ENCODE measurements around the gene GALNT10. TPM values are rescaled to one million over a fixed set of nuclear protein-coding genes. Genes with fewer than 3 reads are reported as not detected.

The GALNT10 gene
- total and polyA plus RNA-seq, 2 experiments from 2014 or later, result 3.2 to 12.9 TPM

DNA sequence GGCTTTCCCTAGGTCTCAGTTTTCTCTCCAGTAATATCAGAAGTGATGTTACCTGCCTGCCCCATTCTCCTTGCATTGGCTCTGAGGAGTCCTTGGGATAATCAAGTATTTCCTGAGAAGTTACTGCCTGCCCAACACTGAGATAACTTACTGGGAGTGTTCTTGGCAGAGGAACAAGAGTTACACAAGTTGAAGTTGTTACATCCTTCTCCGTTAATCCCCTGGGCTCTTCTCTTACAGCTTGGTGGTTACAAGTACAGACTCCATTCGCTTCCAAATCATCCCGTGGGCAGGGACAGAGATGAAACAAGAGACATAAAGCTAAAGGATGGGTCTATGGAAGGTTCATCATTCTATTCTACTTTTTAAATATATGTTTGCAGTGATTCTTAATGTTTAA, 181.2 kb downstream of the GALNT10 start:
- Histone ChIP-seq H3K36me3 (ENCODE audit: insufficient read depth) (no peaks in the 10 kb centered on the region), H3K4me3 (no peak overlapping the region), H3K4me2 (no peak overlapping the region), H3K4me1 (ENCODE audit: insufficient read depth) (peaks cover 12% of the 10 kb centered on the region; the same call in 1 of the 2 replicates), H4K20me1 (replicated peaks; ENCODE audit: insufficient read depth) (no peaks in the 10 kb centered on the region), H3K27ac (ENCODE audit: low read depth) (no peak overlapping the region), H3F3A (replicated peaks; ENCODE audit: low read depth) (no peaks in the 10 kb centered on the region), H2AFZ (no peak overlapping the region), H3K79me2 (replicated peaks; ENCODE audit: insufficient read depth) (no peaks in the 10 kb centered on the region), H3K27me3 (ENCODE audit: insufficient read depth) (no peaks in the 10 kb centered on the region), H3K9me2 (ENCODE audit: insufficient read depth) (no peaks in the 10 kb centered on the region; the same call in 1 of the 2 replicates)
- Mint-ChIP-seq H3K4me3 (no peak overlapping the region), H3K4me1 (peaks cover 27% of the 10 kb centered on the region), H3K27me3 (ENCODE audit: insufficient read depth, low read depth, poor library complexity) (peaks cover 11% of the 10 kb centered on the region), H3K27ac (no peak overlapping the region), H3K9me3 (no peaks in the 10 kb centered on the region), H3K36me3 (ENCODE audit: low read depth) (no peaks in the 10 kb centered on the region)
- ATAC-seq (no peak), DNase-seq (ENCODE audit: low spot score) (no peak)
- TF ChIP-seq, protein P1, sequence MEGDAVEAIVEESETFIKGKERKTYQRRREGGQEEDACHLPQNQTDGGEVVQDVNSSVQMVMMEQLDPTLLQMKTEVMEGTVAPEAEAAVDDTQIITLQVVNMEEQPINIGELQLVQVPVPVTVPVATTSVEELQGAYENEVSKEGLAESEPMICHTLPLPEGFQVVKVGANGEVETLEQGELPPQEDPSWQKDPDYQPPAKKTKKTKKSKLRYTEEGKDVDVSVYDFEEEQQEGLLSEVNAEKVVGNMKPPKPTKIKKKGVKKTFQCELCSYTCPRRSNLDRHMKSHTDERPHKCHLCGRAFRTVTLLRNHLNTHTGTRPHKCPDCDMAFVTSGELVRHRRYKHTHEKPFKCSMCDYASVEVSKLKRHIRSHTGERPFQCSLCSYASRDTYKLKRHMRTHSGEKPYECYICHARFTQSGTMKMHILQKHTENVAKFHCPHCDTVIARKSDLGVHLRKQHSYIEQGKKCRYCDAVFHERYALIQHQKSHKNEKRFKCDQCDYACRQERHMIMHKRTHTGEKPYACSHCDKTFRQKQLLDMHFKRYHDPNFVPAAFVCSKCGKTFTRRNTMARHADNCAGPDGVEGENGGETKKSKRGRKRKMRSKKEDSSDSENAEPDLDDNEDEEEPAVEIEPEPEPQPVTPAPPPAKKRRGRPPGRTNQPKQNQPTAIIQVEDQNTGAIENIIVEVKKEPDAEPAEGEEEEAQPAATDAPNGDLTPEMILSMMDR (conservative IDR thresholded peaks at IDR 0.05; ENCODE audit: low read depth in 2 of 2), result no peak
- TF ChIP-seq ZNF331 (CRISPR knock-in tag; IDR thresholded peaks at IDR 0.05; ENCODE audit: low read depth) (no peak), POLR2AphosphoS5 (IDR thresholded peaks at IDR 0.05; ENCODE audit: low read depth) (no peak)

DNA sequence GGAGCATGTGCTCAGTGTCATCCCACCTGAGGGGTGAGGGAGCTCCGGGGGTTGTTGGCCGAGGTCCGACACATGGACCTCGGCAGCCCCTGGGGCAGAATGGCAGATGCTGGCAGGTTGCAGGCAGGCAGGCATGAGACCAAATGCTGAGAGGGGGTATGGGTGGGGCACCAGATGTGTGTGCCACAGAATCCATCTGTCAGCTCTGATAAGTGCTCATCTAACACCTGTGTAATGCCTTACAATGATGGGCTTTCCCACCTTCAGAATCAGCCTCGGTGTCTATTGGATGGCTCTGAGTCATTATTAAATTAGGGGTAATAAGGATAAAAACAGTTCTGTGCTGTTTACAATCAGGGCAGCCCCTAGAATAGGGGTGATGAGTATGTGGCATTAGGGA, 182.1 kb downstream of the GALNT10 start:
- Histone ChIP-seq H3K9me2 (ENCODE audit: insufficient read depth) (no peaks in the 10 kb centered on the region; the same call in 1 of the 2 replicates), H3K27me3 (ENCODE audit: insufficient read depth) (no peaks in the 10 kb centered on the region), H3K4me2 (no peak overlapping the region), H3K27ac (ENCODE audit: low read depth) (no peak overlapping the region), H2AFZ (no peak overlapping the region), H3K4me3 (no peak overlapping the region), H3K79me2 (replicated peaks; ENCODE audit: insufficient read depth) (no peaks in the 10 kb centered on the region), H4K20me1 (replicated peaks; ENCODE audit: insufficient read depth) (no peaks in the 10 kb centered on the region), H3K36me3 (ENCODE audit: insufficient read depth) (no peaks in the 10 kb centered on the region), H3K4me1 (ENCODE audit: insufficient read depth) (peaks cover 12% of the 10 kb centered on the region; the same call in 1 of the 2 replicates), H3F3A (replicated peaks; ENCODE audit: low read depth) (no peaks in the 10 kb centered on the region)
- Mint-ChIP-seq H3K4me1 (peaks cover 27% of the 10 kb centered on the region), H3K4me3 (no peak overlapping the region), H3K27ac (no peak overlapping the region), H3K9me3 (no peaks in the 10 kb centered on the region), H3K36me3 (ENCODE audit: low read depth) (no peaks in the 10 kb centered on the region), H3K27me3 (ENCODE audit: insufficient read depth, low read depth, poor library complexity) (peaks cover 11% of the 10 kb centered on the region)
- ATAC-seq (no peak), DNase-seq (ENCODE audit: low spot score) (no peak)
- no peak for TF ChIP-seq POLR2AphosphoS5 (IDR thresholded peaks at IDR 0.05; ENCODE audit: low read depth)
- no peak for TF ChIP-seq JUNB (IDR thresholded peaks at IDR 0.05; ENCODE audit: unreplicated experiment)
- no peak for TF ChIP-seq CREB1 (CRISPR knock-in tag; IDR thresholded peaks at IDR 0.05; ENCODE audit: low read depth)
- TF ChIP-seq, protein P2, sequence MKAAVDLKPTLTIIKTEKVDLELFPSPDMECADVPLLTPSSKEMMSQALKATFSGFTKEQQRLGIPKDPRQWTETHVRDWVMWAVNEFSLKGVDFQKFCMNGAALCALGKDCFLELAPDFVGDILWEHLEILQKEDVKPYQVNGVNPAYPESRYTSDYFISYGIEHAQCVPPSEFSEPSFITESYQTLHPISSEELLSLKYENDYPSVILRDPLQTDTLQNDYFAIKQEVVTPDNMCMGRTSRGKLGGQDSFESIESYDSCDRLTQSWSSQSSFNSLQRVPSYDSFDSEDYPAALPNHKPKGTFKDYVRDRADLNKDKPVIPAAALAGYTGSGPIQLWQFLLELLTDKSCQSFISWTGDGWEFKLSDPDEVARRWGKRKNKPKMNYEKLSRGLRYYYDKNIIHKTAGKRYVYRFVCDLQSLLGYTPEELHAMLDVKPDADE (IDR thresholded peaks at IDR 0.05), result no peak
- TF ChIP-seq EZH2 (IDR thresholded peaks at IDR 0.05; ENCODE audit: low read depth, unreplicated experiment), result no peak
- no peak for TF ChIP-seq NANOG (IDR thresholded peaks at IDR 0.05; ENCODE audit: borderline replicate concordance)
- TF ChIP-seq ZNF114 (CRISPR knock-in tag; IDR thresholded peaks at IDR 0.05), result no peak
- TF ChIP-seq, protein P3, sequence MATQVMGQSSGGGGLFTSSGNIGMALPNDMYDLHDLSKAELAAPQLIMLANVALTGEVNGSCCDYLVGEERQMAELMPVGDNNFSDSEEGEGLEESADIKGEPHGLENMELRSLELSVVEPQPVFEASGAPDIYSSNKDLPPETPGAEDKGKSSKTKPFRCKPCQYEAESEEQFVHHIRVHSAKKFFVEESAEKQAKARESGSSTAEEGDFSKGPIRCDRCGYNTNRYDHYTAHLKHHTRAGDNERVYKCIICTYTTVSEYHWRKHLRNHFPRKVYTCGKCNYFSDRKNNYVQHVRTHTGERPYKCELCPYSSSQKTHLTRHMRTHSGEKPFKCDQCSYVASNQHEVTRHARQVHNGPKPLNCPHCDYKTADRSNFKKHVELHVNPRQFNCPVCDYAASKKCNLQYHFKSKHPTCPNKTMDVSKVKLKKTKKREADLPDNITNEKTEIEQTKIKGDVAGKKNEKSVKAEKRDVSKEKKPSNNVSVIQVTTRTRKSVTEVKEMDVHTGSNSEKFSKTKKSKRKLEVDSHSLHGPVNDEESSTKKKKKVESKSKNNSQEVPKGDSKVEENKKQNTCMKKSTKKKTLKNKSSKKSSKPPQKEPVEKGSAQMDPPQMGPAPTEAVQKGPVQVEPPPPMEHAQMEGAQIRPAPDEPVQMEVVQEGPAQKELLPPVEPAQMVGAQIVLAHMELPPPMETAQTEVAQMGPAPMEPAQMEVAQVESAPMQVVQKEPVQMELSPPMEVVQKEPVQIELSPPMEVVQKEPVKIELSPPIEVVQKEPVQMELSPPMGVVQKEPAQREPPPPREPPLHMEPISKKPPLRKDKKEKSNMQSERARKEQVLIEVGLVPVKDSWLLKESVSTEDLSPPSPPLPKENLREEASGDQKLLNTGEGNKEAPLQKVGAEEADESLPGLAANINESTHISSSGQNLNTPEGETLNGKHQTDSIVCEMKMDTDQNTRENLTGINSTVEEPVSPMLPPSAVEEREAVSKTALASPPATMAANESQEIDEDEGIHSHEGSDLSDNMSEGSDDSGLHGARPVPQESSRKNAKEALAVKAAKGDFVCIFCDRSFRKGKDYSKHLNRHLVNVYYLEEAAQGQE (IDR thresholded peaks at IDR 0.05; ENCODE audit: unreplicated experiment), result no peak
- TF ChIP-seq STAT1 (IDR thresholded peaks at IDR 0.05; ENCODE audit: unreplicated experiment), result no peak
- TF ChIP-seq, protein P1 (conservative IDR thresholded peaks at IDR 0.05; ENCODE audit: low read depth in 2 of 2), result no peak
- no peak for TF ChIP-seq ZNF331 (CRISPR knock-in tag; IDR thresholded peaks at IDR 0.05; ENCODE audit: low read depth)
- no peak for TF ChIP-seq EZH2phosphoT487 (IDR thresholded peaks at IDR 0.05; ENCODE audit: unreplicated experiment)

Measured in GM23338 (cell line).